NCI-H1417 treated with DMSO at 0.1 percent for 48 hours (cell line): ENCODE measurements around the gene SLC39A10.
"Not testable (repeated sequence)": the region's sequence is repeated elsewhere in the genome, so short reads cannot be mapped to it uniquely, and the experiment has no call there.

Experiments used
- DNase-seq: peaks from one replicate; lab custom pipeline; 2025; lab: John Stamatoyannopoulos, UW

SLC39A10 gene, protein sequence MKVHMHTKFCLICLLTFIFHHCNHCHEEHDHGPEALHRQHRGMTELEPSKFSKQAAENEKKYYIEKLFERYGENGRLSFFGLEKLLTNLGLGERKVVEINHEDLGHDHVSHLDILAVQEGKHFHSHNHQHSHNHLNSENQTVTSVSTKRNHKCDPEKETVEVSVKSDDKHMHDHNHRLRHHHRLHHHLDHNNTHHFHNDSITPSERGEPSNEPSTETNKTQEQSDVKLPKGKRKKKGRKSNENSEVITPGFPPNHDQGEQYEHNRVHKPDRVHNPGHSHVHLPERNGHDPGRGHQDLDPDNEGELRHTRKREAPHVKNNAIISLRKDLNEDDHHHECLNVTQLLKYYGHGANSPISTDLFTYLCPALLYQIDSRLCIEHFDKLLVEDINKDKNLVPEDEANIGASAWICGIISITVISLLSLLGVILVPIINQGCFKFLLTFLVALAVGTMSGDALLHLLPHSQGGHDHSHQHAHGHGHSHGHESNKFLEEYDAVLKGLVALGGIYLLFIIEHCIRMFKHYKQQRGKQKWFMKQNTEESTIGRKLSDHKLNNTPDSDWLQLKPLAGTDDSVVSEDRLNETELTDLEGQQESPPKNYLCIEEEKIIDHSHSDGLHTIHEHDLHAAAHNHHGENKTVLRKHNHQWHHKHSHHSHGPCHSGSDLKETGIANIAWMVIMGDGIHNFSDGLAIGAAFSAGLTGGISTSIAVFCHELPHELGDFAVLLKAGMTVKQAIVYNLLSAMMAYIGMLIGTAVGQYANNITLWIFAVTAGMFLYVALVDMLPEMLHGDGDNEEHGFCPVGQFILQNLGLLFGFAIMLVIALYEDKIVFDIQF

DNA sequence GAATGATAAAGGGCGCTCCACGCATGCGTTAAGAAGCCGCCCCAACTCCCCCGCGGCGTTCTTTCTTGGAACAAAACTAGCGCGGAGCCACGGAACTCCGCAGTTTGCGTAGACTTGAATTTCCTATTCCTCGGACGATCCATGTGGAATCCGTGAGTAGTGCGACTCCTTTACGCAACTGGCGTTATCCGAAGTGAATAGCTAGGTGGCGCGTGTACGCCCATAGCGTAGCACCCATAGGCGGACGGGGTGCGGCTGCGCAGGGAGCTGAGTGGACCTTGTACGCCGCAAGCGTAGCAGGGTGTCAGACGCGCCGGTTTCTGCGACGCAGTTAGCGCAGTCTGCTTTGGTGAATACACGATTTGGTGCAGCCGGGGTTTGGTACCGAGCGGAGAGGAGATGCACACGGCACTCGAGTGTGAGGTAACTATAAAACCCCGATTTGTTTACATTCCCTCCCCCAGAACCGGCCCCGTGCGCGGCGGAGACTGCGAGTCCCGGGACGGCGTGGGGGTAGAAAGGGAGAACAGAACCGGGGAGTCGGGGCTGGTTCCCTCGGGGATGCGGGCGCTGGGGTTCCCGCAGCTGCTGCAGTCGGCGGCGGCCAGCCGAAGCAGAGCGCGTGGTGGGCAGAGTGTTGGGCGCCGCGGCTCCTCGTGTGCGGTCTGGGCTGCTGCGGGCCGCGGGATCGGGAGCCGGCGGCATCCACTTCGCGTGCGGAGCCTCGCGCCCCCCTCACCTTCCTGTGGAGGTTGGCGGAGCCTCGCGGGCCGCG lies at the start of gene SLC39A10:
TSS of gene SLC39A10 (plus strand) at position 368 of the 775 bp plus-strand sequence. CDS start 22,817 bp downstream, outside the sequence.
- peak; percentile 92 for DNase-seq

DNA sequence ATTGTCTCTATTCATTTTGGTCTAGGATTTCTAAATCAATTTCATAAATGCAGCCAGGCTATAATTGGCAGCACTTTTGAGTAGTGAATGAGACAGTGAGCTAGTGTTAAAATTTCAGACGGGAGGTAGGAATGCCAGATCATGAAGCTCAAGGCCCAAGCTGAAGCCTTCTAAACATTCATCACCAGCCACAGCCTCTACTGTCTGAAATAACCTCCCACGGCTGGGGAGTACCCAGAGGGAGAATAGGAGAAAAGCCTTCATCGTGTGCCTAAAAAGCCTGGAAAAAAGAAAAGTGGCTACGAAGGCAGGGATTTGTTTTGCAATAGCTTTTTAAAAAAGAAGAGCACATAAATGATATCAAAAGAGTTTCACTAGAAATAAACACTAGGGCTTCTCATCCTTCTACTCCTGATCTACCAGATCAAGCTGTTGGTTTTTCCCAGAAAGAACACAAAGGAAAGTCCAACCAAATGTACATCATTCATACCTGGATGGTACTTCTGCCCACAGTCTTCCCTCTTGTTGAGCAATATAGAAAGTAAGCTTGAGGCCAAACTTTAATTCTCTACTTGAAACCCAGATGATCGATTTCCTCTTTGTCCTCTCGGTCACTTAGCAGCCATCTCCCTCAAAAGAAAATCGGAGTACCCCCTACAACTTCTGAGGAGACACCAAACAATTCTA lies 48.1 kb upstream of the SLC39A10 start:
- DNase-seq: no peak

DNA sequence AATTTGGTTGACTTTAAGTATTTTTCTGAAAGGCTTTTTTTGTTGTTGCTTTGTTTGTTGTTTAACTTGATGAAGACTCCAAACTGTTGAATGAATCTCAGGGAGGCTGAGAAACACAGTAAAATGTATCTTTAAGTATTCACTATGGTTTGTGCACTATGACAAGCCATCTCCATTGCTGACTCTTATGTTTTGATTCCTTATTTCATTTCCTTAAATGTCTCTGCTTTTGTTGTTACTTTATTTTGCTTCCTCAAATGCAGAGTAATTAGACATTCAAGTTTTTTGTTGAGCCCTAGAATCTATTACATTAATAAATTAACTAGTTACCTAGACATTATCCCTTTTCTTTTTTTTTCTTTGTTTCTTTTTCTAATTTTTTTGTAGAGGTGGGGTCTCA lies 46.3 kb upstream of the SLC39A10 start:
- DNase-seq: no peak

DNA sequence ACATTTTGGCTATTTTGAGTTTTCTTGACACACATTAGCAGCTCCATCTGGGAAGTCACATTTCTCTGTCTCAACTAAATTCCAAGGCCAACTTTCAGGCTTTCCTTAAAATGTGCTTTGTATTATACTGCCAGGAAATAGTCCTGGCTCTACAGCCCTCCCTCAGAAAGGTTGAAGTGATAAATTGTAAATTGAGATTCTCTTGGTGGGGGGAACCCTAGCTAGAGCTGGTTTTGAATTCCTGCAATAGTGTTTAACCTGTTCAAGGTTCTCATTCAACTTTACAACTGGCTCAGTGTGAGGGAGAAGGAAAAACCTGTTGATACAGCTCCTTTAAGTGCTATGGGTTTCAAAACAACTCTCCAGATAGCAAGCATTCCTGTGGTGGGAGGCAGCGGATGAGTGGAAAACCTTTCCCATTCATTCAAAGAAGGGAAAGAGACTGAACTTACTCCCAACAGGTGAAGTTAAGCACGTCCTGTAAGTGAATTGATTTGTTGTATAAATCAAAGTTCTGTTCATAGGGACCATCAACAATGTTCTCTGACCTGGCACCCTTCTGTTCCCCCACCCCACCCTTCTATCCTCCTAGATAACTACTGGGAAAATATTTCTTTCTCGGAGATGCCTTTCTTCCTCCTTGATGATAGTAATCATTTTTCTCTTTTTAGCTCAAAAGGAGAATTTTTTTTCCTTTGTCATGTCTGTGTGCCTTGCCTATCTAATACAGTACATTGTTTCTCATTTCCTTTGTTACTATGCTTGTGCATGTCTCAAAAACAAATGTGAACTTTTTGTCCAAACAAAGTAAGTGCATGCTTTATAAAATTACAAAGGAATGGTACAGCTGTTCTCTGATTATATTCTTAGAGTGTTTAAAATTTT lies 44.2 kb upstream of the SLC39A10 start:
- DNase-seq: no peak

DNA sequence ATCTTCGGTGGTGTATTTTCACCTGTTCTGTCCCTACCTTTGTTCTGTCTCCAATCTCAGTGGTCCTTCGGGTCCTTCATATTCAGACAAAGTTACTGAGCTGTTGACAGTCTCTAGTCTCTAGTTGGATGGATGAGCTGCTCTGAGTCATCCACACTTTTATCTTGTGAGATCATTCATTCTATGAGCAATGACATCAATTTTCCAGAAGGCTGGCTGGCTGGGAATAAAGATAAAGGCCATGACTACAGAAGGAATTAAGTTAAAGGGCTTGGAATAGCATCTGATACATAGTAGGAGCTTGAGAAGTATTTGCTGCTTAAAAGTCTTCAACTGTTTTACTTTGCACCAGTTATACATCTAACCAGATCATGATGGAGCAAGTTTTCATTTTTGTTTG lies 43.1 kb upstream of the SLC39A10 start:
- no peak for DNase-seq

DNA sequence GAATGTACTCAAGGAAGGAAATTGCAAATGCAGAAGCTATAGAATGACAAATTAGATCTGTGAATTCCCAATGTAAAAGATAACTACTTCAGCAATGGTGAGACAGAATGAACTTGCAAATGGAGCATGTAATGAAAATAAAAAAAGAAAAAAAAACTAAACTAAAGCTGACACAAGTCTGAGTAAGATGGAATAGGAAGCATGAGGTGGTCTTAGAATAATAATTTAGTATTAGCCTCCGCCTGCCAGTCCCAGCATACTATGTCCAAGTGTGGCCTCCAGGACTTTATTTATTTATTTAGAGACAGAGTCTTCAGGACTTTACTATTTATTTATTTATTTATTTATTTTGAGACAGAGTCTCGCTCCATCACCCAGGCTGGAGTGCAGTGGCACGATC lies 37.4 kb upstream of the SLC39A10 start:
- DNase-seq: no peak

DNA sequence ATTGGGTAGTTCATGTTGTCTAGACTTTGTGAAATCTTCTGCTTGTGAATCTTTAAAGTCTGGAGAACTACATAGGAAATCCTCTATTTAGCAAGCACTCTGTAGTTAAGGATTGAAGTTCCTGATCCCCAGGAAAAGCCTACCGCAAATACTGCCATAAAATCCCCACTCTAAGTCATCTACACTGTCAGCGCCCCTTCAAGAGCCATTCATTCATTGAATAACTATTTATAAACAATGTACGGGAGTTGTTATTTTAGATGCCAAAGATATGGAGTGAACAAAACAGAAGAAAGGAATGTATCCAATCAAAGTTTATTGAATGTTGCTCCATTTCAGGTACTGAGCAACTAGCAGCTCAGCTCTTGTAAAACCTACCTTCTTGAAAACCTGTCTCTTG lies 36.5 kb upstream of the SLC39A10 start:
- no peak for DNase-seq

DNA sequence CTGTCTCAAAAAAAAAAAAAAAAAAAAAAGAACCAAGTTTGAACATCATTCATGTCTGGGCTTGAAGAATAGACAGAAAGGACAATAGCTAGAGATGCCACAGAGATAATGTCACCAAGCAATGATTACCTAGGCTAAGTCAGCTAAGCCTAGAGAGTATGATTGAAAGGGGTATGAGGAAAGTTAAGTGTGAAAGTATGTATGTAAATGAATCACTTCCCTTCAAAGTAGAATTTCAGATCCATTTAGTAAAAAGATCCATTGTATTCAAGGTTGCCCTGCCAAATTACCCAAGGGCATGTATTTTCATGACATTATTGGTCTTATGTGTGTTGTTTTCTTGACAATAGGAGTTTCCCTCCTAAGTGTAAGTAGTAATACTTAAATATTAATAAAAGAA lies 34.1 kb upstream of the SLC39A10 start:
- DNase-seq: no peak

DNA sequence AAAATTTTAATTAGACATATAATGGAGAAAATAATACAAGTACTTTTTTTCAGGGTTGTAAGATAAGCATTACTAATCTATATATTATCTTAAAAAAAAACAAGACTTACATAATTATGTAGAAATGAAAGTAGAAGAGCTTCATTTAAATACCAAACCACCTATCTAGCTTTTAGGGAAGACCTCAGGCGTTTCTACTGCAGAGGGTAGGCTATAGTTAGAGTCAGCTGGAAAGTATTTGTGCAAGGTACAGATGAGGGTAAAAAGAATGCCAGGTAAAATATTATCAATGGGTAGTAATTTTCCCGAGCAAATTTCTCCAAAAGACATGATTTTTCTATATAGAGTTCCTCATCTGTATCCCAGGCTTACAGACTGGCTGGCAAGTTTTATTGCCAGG lies 30.5 kb upstream of the SLC39A10 start:
- no peak for DNase-seq

DNA sequence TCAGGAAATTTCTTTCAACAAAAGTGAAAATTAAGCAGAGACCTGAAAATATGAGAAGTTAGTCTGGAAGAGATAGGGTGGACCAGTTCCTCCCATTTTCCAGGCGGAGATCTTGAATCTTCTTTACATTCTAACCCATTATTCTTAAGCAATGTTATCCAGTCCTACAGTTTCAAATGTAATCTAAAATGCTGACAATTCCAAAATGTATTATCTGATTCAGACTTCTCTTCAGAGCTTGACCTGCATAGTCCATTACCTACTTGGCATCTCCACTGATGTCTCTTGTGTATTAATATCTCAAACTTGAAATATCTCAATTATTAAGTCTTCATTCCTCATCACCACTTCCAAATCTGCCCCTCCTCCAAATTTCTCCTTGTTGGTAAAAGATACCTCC lies 28.4 kb upstream of the SLC39A10 start:
- DNase-seq: no peak

DNA sequence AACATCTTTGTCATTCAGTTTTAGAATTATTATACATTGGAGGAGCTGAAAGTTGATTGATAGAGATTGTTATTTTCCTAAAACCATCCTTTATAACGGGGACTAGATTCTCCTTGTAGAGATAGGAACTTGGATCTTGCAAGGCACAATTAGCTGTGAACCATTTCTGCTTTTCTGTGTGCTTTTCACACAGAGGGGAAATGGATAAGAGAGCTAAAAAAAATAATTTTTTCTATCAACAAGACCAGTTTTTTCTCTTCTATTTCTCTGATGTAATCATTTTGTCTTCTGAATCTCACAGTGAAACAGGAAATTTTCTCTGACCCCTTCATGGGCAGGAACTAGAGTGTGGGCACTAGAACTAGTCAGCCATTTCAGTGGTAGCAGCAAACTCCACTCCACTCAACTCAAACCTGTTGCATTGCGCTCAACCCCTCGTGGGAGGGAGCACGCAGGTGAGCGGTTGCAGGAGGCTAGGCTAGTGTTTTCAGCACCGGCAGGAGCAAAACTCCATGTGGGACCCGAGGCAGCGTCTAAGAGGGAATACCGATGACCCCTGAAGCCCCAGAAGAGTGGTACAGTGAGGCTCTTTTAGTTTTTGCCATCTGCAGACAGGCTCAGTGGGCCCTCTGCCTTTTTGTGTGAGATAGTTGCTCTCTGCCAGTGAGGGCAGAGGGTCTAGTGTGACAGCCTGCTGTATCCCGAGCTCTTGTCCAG lies 24.0 kb upstream of the SLC39A10 start:
- no peak for DNase-seq

DNA sequence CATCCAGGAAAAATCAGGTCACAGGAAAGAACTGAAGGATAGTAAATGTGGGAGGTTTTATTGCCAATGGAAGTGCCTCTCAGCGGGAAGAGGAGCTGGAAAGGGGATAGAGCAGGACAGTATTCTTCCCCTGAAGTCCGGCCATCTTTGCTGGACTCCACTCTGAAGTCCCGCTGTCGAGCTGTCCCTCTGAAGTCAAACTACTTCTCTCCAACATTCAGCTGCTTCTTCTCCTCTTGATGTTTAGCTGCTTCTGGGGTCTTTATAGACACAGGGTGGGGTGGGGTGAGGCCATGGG lies 23.5 kb upstream of the SLC39A10 start:
- no peak for DNase-seq

DNA sequence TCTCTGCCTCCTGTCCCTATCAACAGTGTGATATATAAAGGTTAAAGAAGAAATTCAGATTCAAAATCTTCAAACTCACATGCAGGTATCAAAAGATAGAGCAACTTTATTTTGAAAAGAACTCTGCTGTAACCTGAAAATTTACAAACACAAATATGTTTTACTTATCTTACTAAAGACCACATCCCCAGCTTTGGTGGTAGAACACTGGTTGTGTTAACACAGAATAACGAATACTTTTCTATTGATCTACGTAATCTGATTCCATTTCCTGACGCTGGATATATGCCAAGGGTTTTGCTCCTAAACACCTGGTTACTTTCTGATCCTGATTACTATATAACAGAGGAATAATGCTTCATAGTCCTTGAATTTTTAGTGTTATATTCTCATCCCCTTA lies 23.1 kb upstream of the SLC39A10 start:
- no peak for DNase-seq

DNA sequence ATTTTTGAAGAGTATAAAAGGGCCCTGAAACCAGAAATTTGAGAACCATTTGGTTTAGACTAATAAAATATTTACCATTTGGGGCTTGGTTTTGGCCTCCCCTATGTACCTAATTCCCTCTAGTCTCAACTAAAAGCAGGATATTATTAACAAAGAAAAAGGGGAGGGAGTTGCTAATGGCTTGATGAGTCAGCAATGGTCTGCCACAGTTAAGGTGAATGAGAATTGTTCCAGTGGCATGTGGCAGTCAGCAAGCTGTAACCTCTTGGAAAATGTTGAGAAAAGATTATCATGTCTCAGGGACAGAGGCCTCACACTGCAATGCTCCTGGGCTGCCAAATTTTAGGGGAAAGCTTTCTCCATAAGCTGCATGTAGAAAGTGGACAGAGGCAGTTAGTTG lies 20.1 kb upstream of the SLC39A10 start:
- DNase-seq: no peak

DNA sequence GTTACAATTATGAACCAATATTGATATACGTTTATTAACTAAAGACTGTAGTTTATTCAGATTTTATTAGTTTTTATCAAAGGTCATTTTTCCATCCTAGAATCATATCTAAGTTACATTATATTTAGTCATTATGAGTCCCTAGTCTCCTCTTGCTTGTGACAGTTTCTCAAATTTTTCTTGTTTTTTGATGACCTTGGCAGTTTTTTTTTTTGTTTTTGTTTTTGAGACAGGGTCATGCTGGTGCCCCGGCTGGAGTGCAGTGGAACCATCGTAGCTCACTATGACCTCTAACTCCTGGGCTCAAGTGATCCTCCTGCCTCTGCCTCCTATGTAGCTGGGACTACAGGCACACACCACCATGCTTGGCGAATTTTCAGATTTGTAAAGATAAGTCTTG lies 18.3 kb upstream of the SLC39A10 start:
- no peak for DNase-seq

DNA sequence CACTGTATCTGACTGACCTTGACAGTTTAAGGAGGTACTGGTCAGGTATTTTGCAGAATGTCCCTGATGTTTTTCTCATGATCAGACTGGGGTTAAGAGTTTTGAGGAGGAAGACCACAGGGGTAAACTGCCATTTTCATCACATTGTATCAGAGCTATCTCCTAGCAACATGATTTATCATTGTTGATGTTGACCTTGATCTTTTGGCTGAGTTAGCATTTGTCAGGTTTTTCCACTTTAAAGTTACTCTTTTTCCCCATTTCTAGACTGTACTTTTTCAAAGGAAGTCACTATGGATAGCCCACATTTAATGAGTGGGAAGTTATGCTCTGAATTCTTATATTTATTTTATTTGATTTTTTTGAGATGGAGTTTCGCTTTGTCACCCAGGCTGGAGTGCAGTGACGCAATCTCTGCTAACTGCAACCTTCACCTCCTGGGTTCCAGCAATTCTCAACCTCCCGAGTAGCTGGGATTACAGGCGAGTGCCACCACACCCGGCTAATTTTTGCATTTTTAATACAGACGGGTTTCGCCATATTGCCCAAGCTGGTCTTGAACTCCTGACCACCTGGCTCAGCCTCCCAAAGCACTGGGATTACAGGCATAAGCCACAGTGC lies 17.7 kb upstream of the SLC39A10 start:
- DNase-seq: no peak

DNA sequence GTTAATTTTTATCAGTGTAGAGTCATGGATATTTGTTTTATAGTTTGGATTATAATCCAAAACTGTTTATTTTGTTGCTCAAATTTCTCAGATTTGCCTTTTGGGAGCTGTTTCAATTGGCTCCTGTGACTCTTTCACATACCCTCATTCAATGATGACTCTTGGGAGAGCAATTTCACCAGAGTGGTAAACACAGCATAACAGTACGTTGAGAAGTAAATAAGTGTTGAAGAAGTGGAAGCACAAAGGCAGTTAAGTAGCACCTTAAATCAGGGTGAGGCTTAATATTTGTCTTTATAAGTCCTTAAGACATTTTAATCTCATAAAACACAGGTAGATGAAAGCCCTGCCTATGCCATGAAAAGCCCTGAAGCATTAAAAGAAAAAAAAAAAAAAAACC lies 17.1 kb upstream of the SLC39A10 start:
- no peak for DNase-seq

DNA sequence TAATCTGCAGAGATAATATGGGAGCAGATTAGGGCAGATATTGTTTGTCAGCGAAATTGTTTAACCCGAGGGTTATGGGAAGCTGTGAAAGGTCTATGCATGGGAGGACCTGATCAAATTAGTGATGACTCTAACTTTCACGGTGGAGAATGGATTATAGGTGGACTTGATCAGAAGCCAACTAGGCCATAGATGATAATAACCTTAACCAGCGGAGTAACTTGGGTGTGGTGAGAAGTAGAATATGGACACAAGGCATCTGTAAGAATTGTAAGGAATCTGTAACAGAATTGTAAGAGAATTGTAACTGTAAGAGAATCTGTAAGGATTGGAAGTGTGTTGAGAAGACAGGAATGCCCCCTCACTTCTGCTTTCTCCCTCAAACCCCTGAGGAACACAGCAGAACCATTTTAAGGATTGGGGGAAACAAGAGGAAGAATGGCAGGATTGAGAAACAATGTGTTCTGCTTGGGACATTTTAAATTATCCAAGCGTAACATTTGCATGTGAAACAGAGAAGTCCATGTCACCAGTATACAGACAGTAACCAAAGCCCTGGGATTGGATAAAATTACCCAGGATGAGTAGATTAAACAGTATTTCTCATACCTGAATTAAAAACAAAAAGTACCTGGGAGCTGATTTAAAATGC lies 14.9 kb upstream of the SLC39A10 start:
- DNase-seq: no peak

DNA sequence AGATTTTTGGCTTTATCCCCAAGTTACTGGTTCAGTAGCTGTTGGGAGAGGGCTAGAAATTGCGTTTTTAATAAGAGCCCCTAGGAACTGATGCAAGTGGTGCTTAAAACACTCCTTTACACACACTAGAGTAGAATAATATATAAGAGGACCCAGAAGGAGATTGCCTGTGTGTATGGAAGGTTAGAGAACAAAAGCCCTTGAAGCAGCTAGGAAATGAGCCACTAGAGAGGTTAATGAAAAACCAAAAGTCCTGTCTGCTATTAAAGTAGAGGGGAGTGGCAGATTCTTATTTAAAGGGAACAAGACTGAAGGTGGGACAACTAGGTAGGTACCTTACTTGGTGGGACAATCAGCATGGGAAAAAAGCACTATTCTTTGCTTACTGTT lies 14.4 kb upstream of the SLC39A10 start:
- no peak for DNase-seq

DNA sequence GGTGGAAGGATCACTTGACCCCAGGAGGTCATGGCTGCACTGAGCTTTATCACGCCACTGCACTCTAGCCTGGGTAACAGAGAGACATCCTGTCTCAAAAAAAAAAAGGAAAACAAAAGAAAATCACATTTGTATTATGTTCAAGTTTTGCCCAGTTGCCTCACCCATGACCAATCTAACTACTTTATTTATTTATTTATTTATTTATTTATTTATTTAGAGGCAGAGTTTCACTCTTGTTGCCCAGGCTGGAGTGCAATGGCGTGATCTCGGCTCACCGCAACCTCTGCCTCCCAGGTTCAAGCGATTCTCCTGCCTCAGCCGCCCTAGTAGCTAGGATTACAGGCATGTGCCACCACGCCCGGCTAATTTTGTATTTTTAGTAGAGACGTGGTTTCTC lies 12.3 kb upstream of the SLC39A10 start:
- DNase-seq: not testable (repeated sequence)
